NCI-H2029 (cell line): ENCODE results near the gene LARGE1.
"Not testable (repeated sequence)": the region's sequence is repeated elsewhere in the genome, so short reads cannot be mapped to it uniquely, and the experiment has no call there.

Source experiments
- DNase-seq: peaks from one replicate; lab custom pipeline; 2025; lab: John Stamatoyannopoulos, UW

Gene LARGE1

DNA sequence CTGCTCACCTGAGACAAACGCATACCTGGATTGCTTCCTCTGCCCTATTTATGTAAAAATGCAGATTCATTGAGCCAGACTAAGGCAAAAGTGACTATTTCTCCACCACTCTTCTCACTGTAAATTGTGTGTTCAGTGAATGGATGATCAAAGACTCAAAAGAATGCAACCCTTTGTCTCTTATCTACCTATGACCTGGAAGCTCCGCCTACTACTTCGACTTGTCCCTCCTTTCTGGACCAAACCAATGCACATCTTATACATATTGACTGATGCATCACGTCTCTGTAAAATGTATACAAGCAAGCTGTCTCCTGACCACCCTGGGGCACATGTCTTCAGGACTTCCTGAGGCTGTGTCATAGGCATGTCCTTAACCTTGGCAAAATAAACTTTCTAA is 444.1 kb downstream of the LARGE1 start:
- DNase-seq = no peak

- DNase-seq = no peak
These were observed 445.7 kb downstream of the LARGE1 start for GRCh38 chr22:33474587-33474986.

GRCh38 chr22:33472462-33473344 is 447.6 kb downstream of the LARGE1 start:
- DNase-seq = no peak

DNA sequence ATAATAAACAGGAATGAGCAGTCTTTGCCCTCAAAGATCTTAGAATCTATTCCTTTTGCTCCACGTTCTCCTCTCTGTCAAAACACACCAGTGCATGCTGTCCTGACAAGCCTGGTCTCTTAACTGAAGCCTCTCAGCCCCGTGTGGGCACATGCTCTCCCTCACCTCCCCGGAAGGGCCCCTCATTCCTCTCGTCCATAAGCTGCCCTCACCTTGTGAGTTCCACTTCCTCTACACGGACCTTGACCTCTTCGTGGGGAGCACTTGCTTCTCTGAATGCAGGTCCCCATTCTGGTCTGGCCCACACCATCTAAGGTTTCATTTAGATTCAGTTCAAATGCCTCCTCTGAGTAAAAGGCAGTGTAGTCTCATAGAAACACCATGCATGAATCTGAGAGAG is 449.8 kb downstream of the LARGE1 start:
- no peak for DNase-seq

GRCh38 chr22:33467620-33468095 is 452.6 kb downstream of the LARGE1 start:
- DNase-seq = no peak

GRCh38 chr22:33467080-33467479 is 453.2 kb downstream of the LARGE1 start:
- DNase-seq = no peak

GRCh38 chr22:33465554-33465953 is 454.7 kb downstream of the LARGE1 start:
- no peak for DNase-seq

DNA sequence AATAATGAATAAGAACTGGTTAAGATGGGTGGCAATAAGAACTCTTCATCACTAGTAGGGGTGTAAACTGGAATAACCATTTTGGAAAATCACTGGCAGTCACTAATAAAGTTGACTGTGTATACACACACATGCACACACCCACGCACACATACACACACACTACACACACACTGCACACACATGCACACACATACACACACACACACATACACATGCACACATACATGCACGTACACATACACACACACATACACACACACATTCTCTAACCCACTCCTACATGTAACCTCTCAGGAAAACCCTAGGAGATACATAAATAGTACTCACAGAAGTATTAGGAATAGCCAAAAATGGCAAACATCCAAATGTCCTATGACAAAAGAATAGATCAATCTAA is 455.6 kb downstream of the LARGE1 start:
- no peak for DNase-seq

DNA sequence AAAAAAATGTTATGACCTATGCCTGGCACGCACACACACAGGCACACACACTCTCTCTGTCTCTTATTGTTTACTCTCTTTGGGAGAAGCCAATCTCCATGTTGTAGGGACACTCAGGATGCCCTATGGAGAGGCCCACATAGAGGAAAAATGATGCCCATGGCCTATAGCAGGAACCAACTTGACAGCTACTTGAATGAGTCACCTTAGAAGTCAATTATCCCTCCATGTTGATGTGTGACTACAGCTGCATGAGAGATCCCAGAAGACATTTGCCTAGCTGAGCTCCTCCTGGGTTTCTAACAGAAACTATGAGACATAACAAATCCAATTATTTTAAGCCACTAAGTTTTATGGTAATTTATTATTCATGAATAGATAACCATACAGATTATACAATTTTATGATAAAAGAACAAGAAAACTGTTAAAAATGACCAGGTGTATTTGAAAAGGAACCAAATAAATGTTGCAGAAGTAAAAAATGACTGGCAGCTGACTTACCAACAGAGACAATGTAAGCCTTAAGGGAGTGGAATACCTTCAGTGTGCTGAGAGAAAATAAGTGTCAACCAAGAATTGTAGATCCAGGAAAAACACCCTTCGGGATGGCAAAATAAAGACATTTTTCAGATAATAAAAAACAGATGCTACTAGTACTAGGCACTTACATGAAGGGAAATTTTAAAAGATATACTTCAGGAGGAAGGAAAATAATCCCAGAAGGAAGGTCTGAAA is 458.4 kb downstream of the LARGE1 start:
- DNase-seq = no peak

DNA sequence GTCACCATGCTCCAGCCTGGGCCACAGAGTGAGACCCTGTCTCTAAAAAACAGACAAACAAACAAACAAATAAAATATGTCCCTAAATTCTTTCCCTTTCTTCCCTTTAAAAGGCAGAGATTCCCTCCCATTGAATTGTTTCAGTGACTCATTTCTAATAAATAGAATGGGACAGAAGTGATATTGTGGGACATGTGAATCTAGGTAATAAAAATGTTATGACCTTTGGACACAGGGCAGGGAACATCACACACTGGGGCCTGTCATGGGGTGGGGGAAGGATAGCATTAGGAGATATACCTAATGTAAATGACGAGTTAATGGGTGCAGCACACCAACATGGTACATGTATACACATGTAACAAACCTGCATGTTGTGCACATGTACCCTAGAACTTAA is 459.0 kb downstream of the LARGE1 start:
- DNase-seq = not testable (repeated sequence)

DNA sequence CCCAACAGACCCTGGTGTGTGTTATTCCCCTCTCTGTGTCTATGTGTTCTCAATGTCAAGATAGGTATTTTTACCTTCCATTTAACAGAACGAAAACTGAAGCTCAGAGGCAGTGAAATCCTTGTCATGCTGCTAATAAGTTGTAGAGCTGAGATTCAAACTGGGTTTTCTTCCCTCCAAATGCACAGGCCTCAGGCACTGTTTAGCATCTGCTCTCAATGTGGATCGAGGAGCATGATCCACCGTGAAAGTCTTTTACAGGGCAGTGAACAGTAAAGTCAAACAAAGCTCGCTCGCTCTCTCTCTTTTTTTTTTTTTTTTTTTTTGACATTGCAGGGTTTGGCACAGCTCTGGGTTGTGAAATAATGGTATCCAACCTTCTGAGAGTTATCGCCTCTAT is 461.1 kb downstream of the LARGE1 start:
- DNase-seq = no peak

DNA sequence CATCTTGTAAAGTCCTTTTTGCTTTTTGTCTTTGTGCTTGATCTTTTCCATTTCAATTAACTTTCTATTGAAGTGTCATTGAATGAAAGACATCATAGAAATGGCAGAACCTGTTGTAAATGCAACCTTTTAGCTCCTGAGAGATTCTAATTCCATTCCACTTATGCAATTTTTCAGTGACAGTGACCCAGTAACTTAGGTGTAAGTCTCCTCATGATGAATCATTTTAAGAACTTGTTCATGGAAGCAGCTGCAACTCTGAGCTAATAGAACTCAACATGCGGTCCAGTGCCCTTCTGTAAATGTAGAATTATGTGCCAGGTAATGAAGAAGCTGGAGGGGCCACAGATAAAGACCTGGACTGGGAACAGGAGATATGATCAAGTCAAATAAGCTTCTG is 463.8 kb downstream of the LARGE1 start:
- no peak for DNase-seq

- DNase-seq = no peak
These were observed 465.2 kb downstream of the LARGE1 start for GRCh38 chr22:33455036-33455435.

- peak; percentile 93 for DNase-seq
These were observed 468.3 kb downstream of the LARGE1 start for GRCh38 chr22:33451866-33452469.

DNA sequence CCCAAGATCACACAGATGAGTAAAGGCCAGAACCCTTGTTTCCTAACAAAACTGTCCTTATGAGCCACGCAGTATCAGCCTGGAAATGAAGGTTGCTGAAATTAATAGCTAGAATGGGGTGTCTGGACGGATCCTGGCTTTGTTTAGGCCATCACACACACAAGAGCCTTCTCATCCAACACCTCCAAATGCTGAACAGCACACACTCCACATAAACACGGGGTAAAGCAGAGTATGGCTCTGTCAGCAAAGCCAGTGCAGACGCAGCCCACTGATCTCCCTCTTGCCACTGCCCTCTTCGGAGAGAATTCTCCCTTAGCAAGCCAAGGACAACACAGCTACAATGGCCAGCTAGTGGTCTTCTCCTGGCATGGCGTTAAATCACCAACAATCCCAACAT is 469.5 kb downstream of the LARGE1 start:
- no peak for DNase-seq

DNA sequence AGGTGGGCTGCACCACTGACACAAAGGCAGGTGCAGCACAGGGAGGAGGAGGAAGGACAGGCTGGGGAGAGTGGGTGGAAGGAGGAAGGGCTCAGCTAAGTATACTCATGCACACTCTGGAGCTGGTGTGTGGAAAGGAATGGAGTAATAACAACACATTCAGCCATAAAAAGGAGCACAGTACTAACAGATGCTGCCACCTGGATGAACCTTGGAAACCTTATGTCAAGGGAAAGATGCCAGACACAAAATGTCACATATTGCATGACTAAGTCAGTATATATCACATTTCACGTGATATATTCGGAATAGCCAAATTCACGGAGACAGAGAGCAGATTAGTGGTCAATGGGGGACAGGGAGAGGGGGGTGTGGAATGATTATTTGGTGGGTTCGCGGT is 472.5 kb downstream of the LARGE1 start:
- no peak for DNase-seq

DNA sequence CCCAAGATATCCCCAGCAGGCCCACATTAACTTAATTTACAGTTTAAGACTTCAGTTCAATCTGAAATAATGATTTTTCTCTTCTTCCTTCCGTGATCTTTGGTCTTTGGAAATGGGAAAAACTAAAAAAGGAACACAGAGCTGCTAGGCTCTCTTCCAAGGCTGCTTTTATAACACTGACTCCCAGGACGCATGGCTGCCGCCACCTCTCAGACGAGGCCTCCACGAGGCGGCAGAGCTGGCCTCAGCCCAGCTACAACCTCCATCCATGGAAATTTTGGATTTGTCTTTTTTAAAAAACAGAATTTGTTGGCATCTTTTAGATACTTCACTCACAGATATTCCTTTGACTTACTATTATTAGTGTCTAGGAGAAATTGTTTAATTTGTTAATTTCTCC is 476.6 kb downstream of the LARGE1 start:
- no peak for DNase-seq

- no peak for DNase-seq
These were observed 479.5 kb downstream of the LARGE1 start for GRCh38 chr22:33440756-33441155.

- DNase-seq = no peak
These were observed 482.0 kb downstream of the LARGE1 start for GRCh38 chr22:33438273-33438672.

DNA sequence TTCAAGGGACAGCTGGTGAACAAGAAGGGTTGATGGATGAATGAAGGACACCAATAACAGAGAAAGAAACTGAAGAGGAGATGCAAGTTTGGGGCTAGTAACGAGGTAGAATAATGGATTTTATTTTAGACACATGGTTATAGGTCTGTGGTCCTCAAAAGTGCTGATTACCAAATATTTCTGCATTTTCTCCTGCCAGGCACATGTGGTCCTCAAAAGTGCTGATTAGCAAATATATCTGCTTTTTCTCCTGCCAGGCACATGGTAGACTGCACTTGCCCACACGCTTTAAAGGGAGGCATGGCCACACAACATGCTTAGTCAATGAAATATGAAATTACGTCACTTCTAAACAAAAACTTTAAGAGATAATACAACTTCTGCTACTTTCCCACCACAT is 489.0 kb downstream of the LARGE1 start:
- no peak for DNase-seq

GRCh38 chr22:33429281-33429680 is 491.0 kb downstream of the LARGE1 start:
- DNase-seq = no peak

DNA sequence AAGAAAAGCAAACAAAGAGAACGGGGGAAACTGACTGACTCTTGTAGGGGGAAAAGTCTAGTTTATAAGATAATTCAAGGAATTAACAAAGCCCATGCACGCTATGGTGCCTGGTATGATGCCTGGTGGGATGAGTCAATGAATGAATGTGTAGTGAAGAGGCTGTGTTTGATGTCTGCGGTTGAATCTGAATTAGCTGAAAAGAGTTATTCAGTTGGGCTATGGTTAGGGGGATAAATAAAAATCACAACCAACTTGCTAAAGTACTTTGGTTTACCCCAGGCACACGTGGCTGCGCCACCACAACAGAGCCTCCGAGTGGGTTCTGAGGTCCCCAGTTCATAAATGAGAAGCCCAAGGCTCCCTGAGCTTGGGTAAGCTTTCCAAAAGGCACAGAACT is 492.8 kb downstream of the LARGE1 start:
- DNase-seq = no peak

- DNase-seq = no peak
These were observed 493.8 kb downstream of the LARGE1 start for GRCh38 chr22:33426451-33426850.
